SK-N-SH (cell line): ENCODE data around the gene APOM. TPM values are rescaled to one million over a fixed set of nuclear protein-coding genes. Genes with fewer than 3 reads are reported as not detected.

Source experiments
- CTCF ChIA-PET: fragments of 300-600, 350-600 bp; formaldehyde crosslinking; extraction: SDS; loops from one replicate; lab custom pipeline; 2021; lab: Yijun Ruan, JAX
- POLR2A ChIA-PET: fragments of 350-600 bp; sonication (Branson Sonifier 250); formaldehyde crosslinking; extraction: SDS; loops from one replicate; lab custom pipeline; 2020; ENCODE audit warnings: antibody characterized with exemption, inconsistent platforms; lab: Yijun Ruan, JAX
- DNase-seq: peaks from one replicate; pipeline ENCODE4 v3.0.0; 2012
- H2AFZ ChIP-seq: fragments of 200-600 bp; sonication (generic); 2 replicates; pipeline ENCODE4 v1.8.1; 2016; ENCODE audit warnings: antibody characterized with exemption, mild to moderate bottlenecking, low read depth
- H3F3A ChIP-seq: fragments of 200-600 bp; sonication (generic); replicated peaks from 2 replicates; pipeline ENCODE3; 2016; ENCODE audit warnings: antibody characterized with exemption, mild to moderate bottlenecking; ENCODE audit not compliant: insufficient read depth
- H3K27ac ChIP-seq, 2 experiments: fragments of 200-500 bp in 1 of 2; fragments of 200-600 bp in 1 of 2; sonication (Bioruptor generic) in 1 of 2; sonication (generic), shearing (Covaris generic) in 1 of 2; 2 replicates each; pipeline versions ENCODE4 v1.5.1 to v1.6.1; 2014 to 2016; ENCODE audit warnings: low read depth in 2 of 2, inconsistent platforms in 1 of 2, low read length in 1 of 2, mild to moderate bottlenecking in 1 of 2, mixed read lengths in 1 of 2
- H3K27me3 ChIP-seq: fragments of 200-600 bp; sonication (generic), shearing (Covaris generic); 2 replicates; pipeline ENCODE4 v1.6.1; 2016; ENCODE audit warnings: mixed run types; ENCODE audit not compliant: insufficient read depth
- H3K36me3 ChIP-seq, 2 experiments: fragments of 200-500 bp in 1 of 2; fragments of 200-600 bp in 1 of 2; sonication (Bioruptor generic) in 1 of 2; sonication (generic) in 1 of 2; replicated peaks in 1 of 2; 2 replicates each; pipeline versions ENCODE3 to v1.5.1; 2014 to 2016; ENCODE audit warnings: low read length in 1 of 2, mild to moderate bottlenecking in 1 of 2; ENCODE audit not compliant: insufficient read depth in 2 of 2, control insufficient read depth in 1 of 2
- H3K4me1 ChIP-seq, 2 experiments: fragments of 200-500 bp in 1 of 2; fragments of 200-600 bp in 1 of 2; sonication (Bioruptor generic) in 1 of 2; sonication (generic), shearing (Covaris generic) in 1 of 2; 2 replicates each; pipeline versions ENCODE4 v1.5.1 to v1.6.1; 2014 to 2016; ENCODE audit warnings: low read depth in 1 of 2, low read length in 1 of 2, mixed run types in 1 of 2; ENCODE audit not compliant: insufficient read depth in 2 of 2, control insufficient read depth in 1 of 2
- H3K4me2 ChIP-seq: fragments of 200-600 bp; sonication (generic), shearing (Covaris generic); 2 replicates; pipeline ENCODE4 v1.6.1; 2017; ENCODE audit warnings: mixed run types
- H3K4me3 ChIP-seq, 2 experiments: fragments of 200-500 bp in 1 of 2; fragments of 200-600 bp in 1 of 2; sonication (Bioruptor generic) in 1 of 2; sonication (generic), shearing (Covaris generic) in 1 of 2; 2 replicates each; pipeline versions ENCODE4 v1.5.1 to v1.8.1; 2014 to 2016; ENCODE audit warnings: low read depth in 2 of 2, inconsistent platforms in 1 of 2, low read length in 1 of 2, mild to moderate bottlenecking in 1 of 2, mixed read lengths in 1 of 2, moderate library complexity in 1 of 2
- H3K79me2 ChIP-seq: fragments of 200-600 bp; sonication (generic); 2 replicates; pipeline ENCODE4 v1.8.1; 2017; ENCODE audit warnings: mild to moderate bottlenecking; ENCODE audit not compliant: insufficient read depth
- H3K9ac ChIP-seq: fragments of 200-600 bp; sonication (generic); 2 replicates; pipeline ENCODE4 v1.6.1; 2017; ENCODE audit warnings: mixed run types
- H3K9me2 ChIP-seq: fragments of 200-600 bp; sonication (generic); 2 replicates; pipeline ENCODE4 v1.6.1; 2017; ENCODE audit warnings: mixed run types
- H3K9me3 ChIP-seq: fragments of 200-600 bp; sonication (generic); 2 replicates; pipeline ENCODE4 v1.6.1; 2017; ENCODE audit warnings: mixed run types, mild to moderate bottlenecking, moderate library complexity
- H4K20me1 ChIP-seq: fragments of 200-600 bp; sonication (generic); 2 replicates; pipeline ENCODE4 v1.6.1; 2017; ENCODE audit warnings: mild to moderate bottlenecking, mixed run types; ENCODE audit not compliant: insufficient read depth
- EZH2phosphoT487 ChIP-seq: fragments of 200-600 bp; sonication (generic); IDR thresholded peaks from 2 replicates; pipeline ENCODE4 v1.6.1; 2017; ENCODE audit warnings: low read depth, mixed run types, mild to moderate bottlenecking, antibody characterized with exemption, moderate library complexity, borderline replicate concordance
- FOXJ3 ChIP-seq: sonication (generic); formaldehyde crosslinking; IDR thresholded peaks from 2 replicates; pipeline ENCODE4 v1.5.1; 2020; ENCODE audit warnings: mild to moderate bottlenecking, missing genetic modification reagents
- GATA2 ChIP-seq: sonication (generic); formaldehyde crosslinking; IDR thresholded peaks from 2 replicates; pipeline ENCODE4 v1.5.0; 2020; ENCODE audit warnings: mild to moderate bottlenecking, missing genetic modification reagents
- IRF3 ChIP-seq: fragments of 150-350 bp; IDR thresholded peaks from 2 replicates; pipeline ENCODE4 v1.6.1; 2016; ENCODE audit warnings: mild to moderate bottlenecking, low read depth, low read length
- JUND ChIP-seq: IDR thresholded peaks from 2 replicates; pipeline ENCODE4 v1.4.0; 2012
- MEF2A ChIP-seq: IDR thresholded peaks from 2 replicates; pipeline ENCODE4 v1.4.0; 2012; ENCODE audit warnings: low read depth, borderline replicate concordance
- MXI1 ChIP-seq: IDR thresholded peaks from 2 replicates; pipeline ENCODE4 v1.6.1; 2012; ENCODE audit warnings: mild to moderate bottlenecking, low read depth, low read length, improper control_type of control experiment
- NFIC ChIP-seq: IDR thresholded peaks from 2 replicates; pipeline ENCODE4 v1.4.0; 2012; ENCODE audit warnings: borderline replicate concordance
- NRF1 ChIP-seq: IDR thresholded peaks from 2 replicates; pipeline ENCODE4 v1.6.1; 2012; ENCODE audit warnings: low read depth, mild to moderate bottlenecking, low read length
- RAD21 ChIP-seq: IDR thresholded peaks from 2 replicates; pipeline ENCODE4 v1.6.1; 2012; ENCODE audit warnings: mild to moderate bottlenecking, low read length
- RXRA ChIP-seq: IDR thresholded peaks from 2 replicates; pipeline ENCODE4 v1.4.0; 2012; ENCODE audit warnings: low read depth, mild to moderate bottlenecking, borderline replicate concordance
- SIN3A ChIP-seq: IDR thresholded peaks from 2 replicates; pipeline ENCODE4 v1.6.1; 2012; ENCODE audit warnings: low read depth, mild to moderate bottlenecking, low read length, moderate library complexity, borderline replicate concordance
- SMC3 ChIP-seq: IDR thresholded peaks from 2 replicates; pipeline ENCODE4 v1.6.1; 2012; ENCODE audit warnings: low read depth, low read length, improper control_type of control experiment
- TEAD4 ChIP-seq: IDR thresholded peaks from 2 replicates; pipeline ENCODE4 v1.4.0; 2012; ENCODE audit warnings: mild to moderate bottlenecking, borderline replicate concordance; ENCODE audit not compliant: insufficient read depth
- USF1 ChIP-seq: IDR thresholded peaks from 2 replicates; pipeline ENCODE4 v1.4.0; 2012; ENCODE audit warnings: low read depth, borderline replicate concordance
- YY1 ChIP-seq: IDR thresholded peaks from 2 replicates; pipeline ENCODE4 v1.4.0; 2012; ENCODE audit warnings: low read depth, mild to moderate bottlenecking
- ZBTB33 ChIP-seq: IDR thresholded peaks from 2 replicates; pipeline ENCODE4 v1.4.0; 2012; ENCODE audit warnings: low read depth, borderline replicate concordance
- WGBS: methylation state at CpG from one replicate; pipeline ENCODE4 v1.1.6; 2017; ENCODE audit warnings: low lambda C conversion rate; 5-methylcytosine and 5-hydroxymethylcytosine counted together
- polyA plus RNA-seq, 3 experiments: library from polyadenylated mRNA; depleted of rRNA; stranded (reverse); fragments of >200 nt; gene quantifications; 2 replicates each; pipeline ENCODE4 v1.2.3, GENCODE V29; 2012
- TF ChIP-seq, protein P1 (sequence below): IDR thresholded peaks from 2 replicates; pipeline ENCODE4 v1.6.1; 2012; ENCODE audit warnings: mild to moderate bottlenecking, low read depth, low read length, moderate library complexity
- TF ChIP-seq, protein P2 (sequence below): fragments of 150-350 bp; IDR thresholded peaks from 2 replicates; pipeline ENCODE4 v1.6.1; 2017; ENCODE audit warnings: antibody characterized with exemption, low read length, low read depth, borderline replicate concordance
- TF ChIP-seq, protein P3 (sequence below): IDR thresholded peaks from 2 replicates; pipeline ENCODE4 v1.4.0; 2012; ENCODE audit warnings: low read depth

Gene APOM
- polyA plus RNA-seq, 1 of the 3 experiments (the other 2 are of a cell fraction): 6.8 TPM

- Histone ChIP-seq H3K27me3 (no peaks in the 10 kb centered on the region), H3K4me1 (peaks cover 5 to 8% of the 10 kb centered on the region in 2 experiments; a peak in 2 of 4 replicates), H2AFZ (no peak within 1 kb of the TSS), H3K79me2 (peaks cover 43% of the 10 kb centered on the region), H3K4me2 (no peak within 1 kb of the TSS), H4K20me1 (no peaks in the 10 kb centered on the region), H3K9me3 (no peaks in the 10 kb centered on the region), H3K9ac (no peak within 1 kb of the TSS), H3K27ac (no peak within 1 kb of the TSS), H3K36me3 (peaks cover 28 to 53% of the 10 kb centered on the region in 2 experiments), H3K4me3 (no peak within 1 kb of the TSS), H3F3A (peaks cover 12% of the 10 kb centered on the region)
- ChIA-PET POLR2A (no interaction called here), CTCF (interaction anchor here (0.8 to 2.2 kb wide), 3 partner anchors 10 to 127 kb away, joined by 3 to 6 read pairs (median 3); partner anchors contain the start of gene LY6G5C)
- TF ChIP-seq, protein P1, sequence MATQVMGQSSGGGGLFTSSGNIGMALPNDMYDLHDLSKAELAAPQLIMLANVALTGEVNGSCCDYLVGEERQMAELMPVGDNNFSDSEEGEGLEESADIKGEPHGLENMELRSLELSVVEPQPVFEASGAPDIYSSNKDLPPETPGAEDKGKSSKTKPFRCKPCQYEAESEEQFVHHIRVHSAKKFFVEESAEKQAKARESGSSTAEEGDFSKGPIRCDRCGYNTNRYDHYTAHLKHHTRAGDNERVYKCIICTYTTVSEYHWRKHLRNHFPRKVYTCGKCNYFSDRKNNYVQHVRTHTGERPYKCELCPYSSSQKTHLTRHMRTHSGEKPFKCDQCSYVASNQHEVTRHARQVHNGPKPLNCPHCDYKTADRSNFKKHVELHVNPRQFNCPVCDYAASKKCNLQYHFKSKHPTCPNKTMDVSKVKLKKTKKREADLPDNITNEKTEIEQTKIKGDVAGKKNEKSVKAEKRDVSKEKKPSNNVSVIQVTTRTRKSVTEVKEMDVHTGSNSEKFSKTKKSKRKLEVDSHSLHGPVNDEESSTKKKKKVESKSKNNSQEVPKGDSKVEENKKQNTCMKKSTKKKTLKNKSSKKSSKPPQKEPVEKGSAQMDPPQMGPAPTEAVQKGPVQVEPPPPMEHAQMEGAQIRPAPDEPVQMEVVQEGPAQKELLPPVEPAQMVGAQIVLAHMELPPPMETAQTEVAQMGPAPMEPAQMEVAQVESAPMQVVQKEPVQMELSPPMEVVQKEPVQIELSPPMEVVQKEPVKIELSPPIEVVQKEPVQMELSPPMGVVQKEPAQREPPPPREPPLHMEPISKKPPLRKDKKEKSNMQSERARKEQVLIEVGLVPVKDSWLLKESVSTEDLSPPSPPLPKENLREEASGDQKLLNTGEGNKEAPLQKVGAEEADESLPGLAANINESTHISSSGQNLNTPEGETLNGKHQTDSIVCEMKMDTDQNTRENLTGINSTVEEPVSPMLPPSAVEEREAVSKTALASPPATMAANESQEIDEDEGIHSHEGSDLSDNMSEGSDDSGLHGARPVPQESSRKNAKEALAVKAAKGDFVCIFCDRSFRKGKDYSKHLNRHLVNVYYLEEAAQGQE: no peak
- TF ChIP-seq MEF2A: no peak
- TF ChIP-seq USF1: no peak
- TF ChIP-seq FOXJ3 (CRISPR knock-in tag): no peak
- TF ChIP-seq EZH2phosphoT487: no peak
- no peak for TF ChIP-seq MXI1
- no peak for TF ChIP-seq SMC3
- TF ChIP-seq JUND: no peak
- TF ChIP-seq, protein P2, sequence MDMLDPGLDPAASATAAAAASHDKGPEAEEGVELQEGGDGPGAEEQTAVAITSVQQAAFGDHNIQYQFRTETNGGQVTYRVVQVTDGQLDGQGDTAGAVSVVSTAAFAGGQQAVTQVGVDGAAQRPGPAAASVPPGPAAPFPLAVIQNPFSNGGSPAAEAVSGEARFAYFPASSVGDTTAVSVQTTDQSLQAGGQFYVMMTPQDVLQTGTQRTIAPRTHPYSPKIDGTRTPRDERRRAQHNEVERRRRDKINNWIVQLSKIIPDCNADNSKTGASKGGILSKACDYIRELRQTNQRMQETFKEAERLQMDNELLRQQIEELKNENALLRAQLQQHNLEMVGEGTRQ: no peak
- TF ChIP-seq RAD21: no peak
- TF ChIP-seq, protein P3, sequence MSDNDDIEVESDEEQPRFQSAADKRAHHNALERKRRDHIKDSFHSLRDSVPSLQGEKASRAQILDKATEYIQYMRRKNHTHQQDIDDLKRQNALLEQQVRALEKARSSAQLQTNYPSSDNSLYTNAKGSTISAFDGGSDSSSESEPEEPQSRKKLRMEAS: no peak
- no peak for TF ChIP-seq RXRA
- no peak for TF ChIP-seq SIN3A
- TF ChIP-seq IRF3: no peak
- TF ChIP-seq NRF1: no peak
- TF ChIP-seq YY1: no peak
- TF ChIP-seq GATA2: no peak
- no peak for TF ChIP-seq TEAD4
- no peak for TF ChIP-seq ZBTB33
- TF ChIP-seq NFIC: no peak
- TF ChIP-seq, all 33 proteins: peak for 0
- no peak for DNase-seq
- H3K9me2 ChIP-seq: no peaks in the 10 kb centered on the region
- 91% methylated on average over 8 of the region's 8 CpGs for WGBS
Observed at GRCh38 chr6:31669676-31670075, 14.0 kb downstream of the APOM start, which contains the start of gene LY6G5B. Gene LY6G5B (plus strand): TSS chr6:31669976. CDS start chr6:31670951, 975 bp downstream.
